Caco-2 (cell line): ENCODE measurements around the gene PLEKHG4B. TPM values are rescaled to one million over a fixed set of nuclear protein-coding genes. Genes with fewer than 3 reads are reported as not detected.

Experiments used
- BruUV-seq: library from RNA; stranded (reverse); fragments of 400-500 nt; replicated peaks from 2 replicates; lab custom pipeline; 2021; lab: Mats Ljungman, UMichigan
- CTCF ChIA-PET: fragments of 300-600 bp; sonication (Branson Sonifier 250); formaldehyde crosslinking; loops from one replicate; lab custom pipeline; 2022; ENCODE audit warnings: antibody characterized with exemption; lab: Charles Lee
- POLR2A ChIA-PET: fragments of 300-600 bp; sonication (Branson Sonifier 250); formaldehyde crosslinking; loops from one replicate; lab custom pipeline; 2022; ENCODE audit warnings: antibody characterized with exemption; lab: Charles Lee
- DNase-seq, 2 experiments: peaks; one replicate each; pipeline versions ENCODE4 v3.0.0 to v3.0.0-alpha.2; 2020 to 2022
- H3K27me3 ChIP-seq: replicated peaks from 2 replicates; pipeline ENCODE4 v1.6.0; 2011; ENCODE audit warnings: low read length; ENCODE audit not compliant: control insufficient read depth, insufficient read depth
- H3K36me3 ChIP-seq: 2 replicates; pipeline ENCODE4 v1.5.1; 2011; ENCODE audit warnings: low read length; ENCODE audit not compliant: control insufficient read depth, insufficient read depth
- H3K4me1 ChIP-seq: fragments of 250-450 bp; sonication (Bioruptor Pico); 2 replicates; pipeline ENCODE4 v1.5.1; 2020; ENCODE audit warnings: mild to moderate bottlenecking
- H3K4me3 ChIP-seq: 2 replicates; pipeline ENCODE4 v1.5.1; 2011; ENCODE audit warnings: low read depth, mild to moderate bottlenecking, control low read depth, low read length
- H3K9me3 ChIP-seq: fragments of 250-450 bp; sonication (Bioruptor Pico); 2 replicates; pipeline ENCODE4 v1.5.1; 2020; ENCODE audit warnings: mild to moderate bottlenecking, moderate library complexity
- H3K27ac Mint-ChIP-seq: one replicate; pipeline ENCODE4 v1.8.0; 2022; ENCODE audit warnings: mixed read lengths; ENCODE audit not compliant: unreplicated experiment
- H3K27me3 Mint-ChIP-seq: one replicate; pipeline ENCODE4 v1.8.0; 2022; ENCODE audit warnings: mixed read lengths; ENCODE audit not compliant: insufficient read depth, unreplicated experiment
- H3K36me3 Mint-ChIP-seq: one replicate; pipeline ENCODE4 v1.8.0; 2022; ENCODE audit warnings: mild to moderate bottlenecking, mixed read lengths; ENCODE audit not compliant: insufficient read depth, unreplicated experiment
- H3K4me1 Mint-ChIP-seq: one replicate; pipeline ENCODE4 v1.8.0; 2022; ENCODE audit warnings: low read depth, mixed read lengths; ENCODE audit not compliant: unreplicated experiment
- H3K4me3 Mint-ChIP-seq: one replicate; pipeline ENCODE4 v1.8.0; 2022; ENCODE audit warnings: mild to moderate bottlenecking, moderate library complexity, mixed read lengths; ENCODE audit not compliant: unreplicated experiment
- H3K9me3 Mint-ChIP-seq: one replicate; pipeline ENCODE4 v1.8.0; 2022; ENCODE audit warnings: mixed read lengths; ENCODE audit not compliant: unreplicated experiment
- intact Hi-C: fragments of 100-400 bp; cut with micrococcal nuclease; formaldehyde crosslinking; loops from one replicate; pipeline ENCODE4 v1.10.0; 2022; ENCODE audit not compliant: unreplicated experiment
- total RNA-seq: library from RNA; stranded (reverse); gene quantifications from 2 replicates; pipeline ENCODE4 v1.2.3, GENCODE V29; 2022
- TF ChIP-seq, protein P1 (sequence below), 2 experiments: fragments of 200-600 bp in 1 of 2; IDR thresholded peaks; 1 replicate in 1 of 2; 2 replicates in 1 of 2; pipeline versions ENCODE4 v1.5.1 to v1.8.0; 2011 to 2022; ENCODE audit warnings: antibody characterized with exemption in 1 of 2, control low read depth in 1 of 2, inconsistent platforms in 1 of 2, low read depth in 1 of 2, low read length in 1 of 2, mild to moderate bottlenecking in 1 of 2, moderate library complexity in 1 of 2; ENCODE audit not compliant: insufficient read depth in 1 of 2, severe bottlenecking in 1 of 2, unreplicated experiment in 1 of 2

Gene PLEKHG4B
- total RNA-seq, 1 experiment from 2014 or later = 15.0 TPM

DNA sequence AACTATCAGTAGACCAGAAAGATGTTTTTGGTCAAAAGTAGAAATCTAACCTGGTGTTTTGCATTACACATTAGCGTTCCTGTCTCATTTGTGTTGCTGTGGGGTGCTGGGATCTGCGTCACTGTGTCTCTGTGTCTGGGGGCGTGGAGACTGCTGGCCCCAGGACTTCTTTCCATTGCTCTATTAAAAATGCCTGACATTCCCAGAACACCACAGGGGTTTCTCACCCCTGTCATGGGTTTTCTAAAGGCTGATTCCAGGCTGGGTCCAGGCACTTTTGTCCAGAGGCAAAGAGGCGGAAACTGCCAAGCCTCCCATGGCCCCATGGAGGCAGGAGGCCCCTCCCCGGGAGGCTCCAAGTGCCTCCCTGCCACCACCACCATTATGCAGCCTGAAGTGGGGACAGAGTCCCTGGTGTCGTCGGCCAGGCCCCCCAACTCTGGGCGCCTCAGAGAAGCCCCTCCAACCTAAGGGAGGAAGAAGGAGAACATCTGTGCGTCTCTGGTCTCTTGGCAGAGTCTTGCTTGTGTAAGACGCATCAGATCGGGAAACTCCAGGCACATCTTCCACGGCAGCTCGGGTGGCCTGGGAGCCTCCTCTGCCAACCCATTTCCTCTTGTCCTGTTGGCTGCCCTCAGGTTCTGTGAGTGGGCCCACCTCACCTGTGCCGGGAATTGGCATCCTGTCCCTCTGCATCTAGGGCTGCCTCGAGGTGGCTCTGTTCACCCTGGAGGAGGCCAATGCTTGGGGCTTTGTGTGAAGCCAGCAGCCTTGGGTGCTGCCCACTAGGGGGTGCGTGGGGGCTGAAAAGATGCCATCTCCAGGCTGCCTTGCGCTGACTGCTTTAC, 13.8 kb upstream of the PLEKHG4B start:
- H3K36me3 ChIP-seq = no peaks in the 10 kb centered on the region
- Mint-ChIP-seq H3K4me1 (peaks cover 57% of the 10 kb centered on the region), H3K9me3 (no peaks in the 10 kb centered on the region), H3K4me3 (no peak overlapping the region), H3K27ac (peak overlapping the region; percentile 23), H3K36me3 (no peaks in the 10 kb centered on the region), H3K27me3 (no peaks in the 10 kb centered on the region)
- TF ChIP-seq, protein P1, sequence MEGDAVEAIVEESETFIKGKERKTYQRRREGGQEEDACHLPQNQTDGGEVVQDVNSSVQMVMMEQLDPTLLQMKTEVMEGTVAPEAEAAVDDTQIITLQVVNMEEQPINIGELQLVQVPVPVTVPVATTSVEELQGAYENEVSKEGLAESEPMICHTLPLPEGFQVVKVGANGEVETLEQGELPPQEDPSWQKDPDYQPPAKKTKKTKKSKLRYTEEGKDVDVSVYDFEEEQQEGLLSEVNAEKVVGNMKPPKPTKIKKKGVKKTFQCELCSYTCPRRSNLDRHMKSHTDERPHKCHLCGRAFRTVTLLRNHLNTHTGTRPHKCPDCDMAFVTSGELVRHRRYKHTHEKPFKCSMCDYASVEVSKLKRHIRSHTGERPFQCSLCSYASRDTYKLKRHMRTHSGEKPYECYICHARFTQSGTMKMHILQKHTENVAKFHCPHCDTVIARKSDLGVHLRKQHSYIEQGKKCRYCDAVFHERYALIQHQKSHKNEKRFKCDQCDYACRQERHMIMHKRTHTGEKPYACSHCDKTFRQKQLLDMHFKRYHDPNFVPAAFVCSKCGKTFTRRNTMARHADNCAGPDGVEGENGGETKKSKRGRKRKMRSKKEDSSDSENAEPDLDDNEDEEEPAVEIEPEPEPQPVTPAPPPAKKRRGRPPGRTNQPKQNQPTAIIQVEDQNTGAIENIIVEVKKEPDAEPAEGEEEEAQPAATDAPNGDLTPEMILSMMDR (IDR thresholded peaks at IDR 0.05; ENCODE audit: insufficient read depth in 1 of 2, low read depth in 1 of 2, low read length in 1 of 2, severe bottlenecking in 1 of 2, unreplicated experiment in 1 of 2) = peak; percentile 65 to 76
- DNase-seq = peak; percentile 69 to 79
- no TSS peak for BruUV-seq
- no peaks in the 10 kb centered on the region for H3K27me3 ChIP-seq
- peaks cover 28% of the 10 kb centered on the region for H3K4me1 ChIP-seq
- intact Hi-C loops = no loop called here
- no peak overlapping the region for H3K4me3 ChIP-seq
- ChIA-PET POLR2A (no interaction called here), CTCF (no interaction called here)
- H3K9me3 ChIP-seq = no peaks in the 10 kb centered on the region

DNA sequence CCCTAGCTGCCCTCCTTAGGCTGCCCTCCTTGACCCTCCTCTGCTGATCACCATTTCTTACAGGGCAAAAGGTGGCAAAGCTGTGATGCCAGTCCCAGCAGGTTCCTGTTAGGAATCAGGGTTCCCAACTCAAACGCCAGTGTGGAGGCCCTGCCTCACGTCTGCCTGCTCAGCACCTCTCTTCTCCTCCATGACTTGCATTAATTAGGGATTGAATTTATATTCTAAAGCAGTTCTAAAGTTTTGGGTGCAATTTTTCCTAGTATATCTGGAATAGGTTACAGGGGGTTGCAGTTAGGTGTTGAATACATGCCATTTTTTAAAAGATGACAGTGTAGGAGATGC, 13.2 kb upstream of the PLEKHG4B start:
- peaks cover 58% of the 10 kb centered on the region for H3K4me1 Mint-ChIP-seq
- Histone ChIP-seq H3K36me3 (no peaks in the 10 kb centered on the region), H3K27me3 (no peaks in the 10 kb centered on the region), H3K4me1 (peaks cover 28% of the 10 kb centered on the region), H3K4me3 (no peak overlapping the region), H3K9me3 (no peaks in the 10 kb centered on the region)
- no peaks in the 10 kb centered on the region for H3K9me3 Mint-ChIP-seq
- peak overlapping the region; percentile 4 for H3K27ac Mint-ChIP-seq
- POLR2A ChIA-PET = no interaction called here
- TF ChIP-seq, protein P1 (IDR thresholded peaks at IDR 0.05; ENCODE audit: insufficient read depth in 1 of 2, low read depth in 1 of 2, low read length in 1 of 2, severe bottlenecking in 1 of 2, unreplicated experiment in 1 of 2) = no peak
- no peaks in the 10 kb centered on the region for H3K36me3 Mint-ChIP-seq
- intact Hi-C loops = no loop called here
- no TSS peak for BruUV-seq
- no peak overlapping the region for H3K4me3 Mint-ChIP-seq
- H3K27me3 Mint-ChIP-seq = no peaks in the 10 kb centered on the region
- CTCF ChIA-PET = no interaction called here
- DNase-seq = no peak

DNA sequence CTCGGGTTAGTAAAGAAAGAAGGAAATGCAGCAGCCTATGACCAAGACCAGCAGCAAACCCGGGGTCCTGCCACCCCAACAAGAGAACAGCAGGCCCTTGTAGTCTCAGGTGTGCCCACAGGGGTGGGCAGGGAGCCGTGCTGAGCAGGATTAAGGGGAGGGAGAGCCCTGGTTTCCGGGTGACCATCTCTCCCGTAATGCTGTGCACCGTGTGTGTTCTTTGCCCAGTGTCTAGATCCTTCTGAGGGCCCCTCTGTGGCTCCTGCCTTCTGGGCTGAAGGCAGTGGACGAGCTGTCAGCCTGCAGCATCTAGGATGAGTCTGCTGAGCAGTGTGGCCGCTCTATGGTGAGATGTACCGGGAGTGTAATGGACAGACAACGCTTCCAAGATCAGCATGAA, 12.7 kb upstream of the PLEKHG4B start:
- Histone ChIP-seq H3K9me3 (no peaks in the 10 kb centered on the region), H3K27me3 (no peaks in the 10 kb centered on the region), H3K36me3 (no peaks in the 10 kb centered on the region), H3K4me1 (peaks cover 28% of the 10 kb centered on the region), H3K4me3 (no peak overlapping the region)
- DNase-seq = no peak
- Mint-ChIP-seq H3K9me3 (no peaks in the 10 kb centered on the region), H3K4me3 (no peak overlapping the region), H3K36me3 (no peaks in the 10 kb centered on the region), H3K4me1 (peaks cover 58% of the 10 kb centered on the region), H3K27ac (peak overlapping the region; percentile 4), H3K27me3 (no peaks in the 10 kb centered on the region)
- ChIA-PET CTCF (interaction anchor here (0.9 kb wide), 1 partner anchor 109 kb away, joined by 4 read pairs; no protein-coding TSS in a partner anchor), POLR2A (interaction anchor here (0.5 kb wide), 1 partner anchor 19 kb away, joined by 6 read pairs; no protein-coding TSS in a partner anchor)
- TF ChIP-seq, protein P1 (IDR thresholded peaks at IDR 0.05; ENCODE audit: insufficient read depth in 1 of 2, low read depth in 1 of 2, low read length in 1 of 2, severe bottlenecking in 1 of 2, unreplicated experiment in 1 of 2) = no peak
- no TSS peak for BruUV-seq
- intact Hi-C loops = no loop called here
